Transverse colon (tissue), 4 donors: ENCODE results near the gene PAQR9. TPM values are rescaled to one million over a fixed set of nuclear protein-coding genes. Genes with fewer than 3 reads are reported as not detected.

Source experiments
- DNase-seq: peaks from one replicate; pipeline ENCODE4 v3.0.0-alpha.2; 2019
- H3K27ac ChIP-seq, 4 donors: fragments of 200-600 bp; sonication (generic); 2 replicates each; pipeline ENCODE4 v1.5.1; 2016 to 2018; ENCODE audit warnings: inconsistent platforms in 4 of 4
- H3K27me3 ChIP-seq: fragments of 200-600 bp; sonication (generic); 2 replicates; pipeline ENCODE4 v1.5.1; 2017; ENCODE audit warnings: inconsistent platforms
- H3K36me3 ChIP-seq, 4 donors: fragments of 200-600 bp; sonication (generic); 2 replicates each; pipeline ENCODE4 v1.5.1; 2017 to 2019; ENCODE audit warnings: inconsistent platforms in 4 of 4
- H3K4me1 ChIP-seq, 4 donors: fragments of 200-600 bp; sonication (generic); 2 replicates each; pipeline ENCODE4 v1.5.1; 2017 to 2020; ENCODE audit warnings: inconsistent platforms in 4 of 4
- H3K4me3 ChIP-seq, 4 donors: fragments of 200-600 bp; sonication (generic); 1 replicate in 1 of 4; 2 replicates in 3 of 4; pipeline versions ENCODE4 v1.5.1 to v1.6.1; 2017 to 2019; ENCODE audit warnings: inconsistent platforms in 4 of 4
- H3K9me3 ChIP-seq, 2 donors: fragments of 200-600 bp; sonication (generic); 2 replicates each; pipeline ENCODE4 v1.5.1; 2017 to 2019; ENCODE audit warnings: inconsistent platforms in 2 of 2
- EP300 ChIP-seq: sonication (generic); formaldehyde crosslinking; IDR thresholded peaks from one replicate; pipeline ENCODE4 v1.6.1; 2017; ENCODE audit warnings: antibody characterized with exemption, low read depth
- POLR2A ChIP-seq: fragments of 450-650 bp; IDR thresholded peaks from one replicate; pipeline ENCODE4 v1.6.1; 2016; ENCODE audit warnings: antibody characterized with exemption, mild to moderate bottlenecking, moderate library complexity
- POLR2AphosphoS5 ChIP-seq, 3 donors: sonication (generic); formaldehyde crosslinking; IDR thresholded peaks; one replicate each; pipeline ENCODE4 v1.6.1; 2016; ENCODE audit warnings: antibody characterized with exemption in 3 of 3
- WGBS, 2 donors: methylation state at CpG; one replicate each; pipeline ENCODE4 v1.1.5; 2018; ENCODE audit warnings: low coverage in 1 of 2; 5-methylcytosine and 5-hydroxymethylcytosine counted together
- in situ Hi-C, 4 donors: fragments of 200-750 bp; cut with MboI; loops; one replicate each; pipeline versions ENCODE4 v1.15.0 to v1.15.1; 2017; ENCODE audit warnings: low sequenced_read_pairs in 3 of 4, low pct_ligation_motif_present in 1 of 4, low pct_unique_long_range_greater_than_20kb in 1 of 4
- intact Hi-C: fragments of 100-400 bp; cut with DNase I; formaldehyde crosslinking; loops from one replicate; pipeline ENCODE4 v1.15.1; 2023; ENCODE audit warnings: low total_unique reads
- total RNA-seq, 4 donors: library from RNA; depleted of rRNA; stranded (reverse); fragments of >200 nt; gene quantifications; one replicate each; pipeline ENCODE4 v1.1.0, GENCODE V29; 2016
- TF ChIP-seq, protein P1 (sequence below), 5 experiments: fragments of 200-600 bp in 3 of 5; fragments of 450-650 bp in 2 of 5; sonication (generic) in 3 of 5; IDR thresholded peaks; 1 replicate in 2 of 5; 2 replicates in 3 of 5; pipeline ENCODE4 v1.5.1; 2016 to 2017; ENCODE audit warnings: antibody characterized with exemption in 5 of 5, inconsistent platforms in 3 of 5, mild to moderate bottlenecking in 2 of 5, moderate library complexity in 1 of 5

Gene PAQR9
- total RNA-seq, 4 donors from 2014 or later = not detected

- Histone ChIP-seq H3K4me3 (no peak overlapping the region), H3K27ac (no peak overlapping the region), H3K4me1 (peaks cover 0 to 5% (median 0%) of the 10 kb centered on the region in 4 donors), H3K36me3 (no peaks in the 10 kb centered on the region), H3K9me3 (no peaks in the 10 kb centered on the region), H3K27me3 (peaks cover 47% of the 10 kb centered on the region)
- DNase-seq = no peak
- 78 to 83% methylated on average over 1 of the region's 1 CpG for WGBS, 2 donors
- in situ Hi-C loops (no loop called here), intact Hi-C loops (no loop called here)
- no peak for TF ChIP-seq POLR2A
Observed at GRCh38 chr3:142950972-142951371, 12.5 kb downstream of the PAQR9 start.

DNA sequence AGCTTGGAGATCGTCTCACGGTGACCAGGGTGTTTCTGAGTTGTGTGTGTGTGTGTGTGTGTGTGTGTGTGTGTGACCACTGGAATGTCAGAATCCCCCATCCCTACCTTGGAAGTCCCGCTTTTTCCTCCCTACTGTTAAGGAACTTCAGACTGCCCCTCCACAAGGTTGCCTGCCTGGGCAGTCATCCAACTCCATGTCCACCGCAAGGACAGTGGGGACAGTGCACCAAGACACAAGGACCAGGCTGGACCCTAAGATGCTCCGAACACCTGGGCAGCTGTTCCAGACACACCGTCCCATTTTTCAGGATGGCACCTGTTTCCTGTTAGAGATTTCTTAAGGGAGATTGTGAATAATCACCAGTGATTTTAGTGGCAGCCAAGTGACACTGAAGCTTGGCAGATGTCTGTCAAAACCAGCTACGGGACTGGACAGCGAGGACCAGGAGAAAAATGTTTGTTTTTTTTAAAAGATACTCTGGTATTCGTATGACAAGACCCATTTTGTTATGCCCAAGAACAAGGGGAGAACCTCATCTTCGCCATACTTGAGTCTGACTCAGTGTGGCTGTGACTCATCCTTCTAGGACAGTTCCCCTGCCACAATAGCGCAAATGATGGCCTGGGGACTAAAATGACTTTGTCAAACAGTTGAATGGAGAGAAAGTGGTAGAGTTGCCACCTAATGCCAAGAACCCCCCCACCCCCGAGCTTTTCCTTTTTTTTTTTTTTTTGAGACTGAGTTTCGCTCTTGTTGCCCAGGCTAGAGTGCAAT, 15.5 kb downstream of the PAQR9 start:
- in situ Hi-C loops = no loop called here
- 79 to 80% methylated on average over 6 to 13 of the region's 13 CpGs for WGBS, 2 donors
- H3K27ac ChIP-seq = no peak overlapping the region

GRCh38 chr3:142947352-142947751, 16.1 kb downstream of the PAQR9 start:
- no peaks in the 10 kb centered on the region for H3K9me3 ChIP-seq
- H3K4me1 ChIP-seq = peaks cover 0 to 5% (median 0%) of the 10 kb centered on the region in 4 donors
- H3K27ac ChIP-seq = no peak overlapping the region
- in situ Hi-C loops = no loop called here
- H3K36me3 ChIP-seq = no peaks in the 10 kb centered on the region
- DNase-seq = no peak
- 68% methylated on average over 28 of the region's 35 CpGs; no CpG with 5 or more reads in 1 of the 2 donors for WGBS, 2 donors
- no peak overlapping the region for H3K4me3 ChIP-seq
- intact Hi-C loops = no loop called here
- H3K27me3 ChIP-seq = peaks cover 48% of the 10 kb centered on the region
- TF ChIP-seq POLR2AphosphoS5 (IDR thresholded peaks at IDR 0.05) (no peak), POLR2A (no peak), EP300 (no peak)
- TF ChIP-seq, protein P1, sequence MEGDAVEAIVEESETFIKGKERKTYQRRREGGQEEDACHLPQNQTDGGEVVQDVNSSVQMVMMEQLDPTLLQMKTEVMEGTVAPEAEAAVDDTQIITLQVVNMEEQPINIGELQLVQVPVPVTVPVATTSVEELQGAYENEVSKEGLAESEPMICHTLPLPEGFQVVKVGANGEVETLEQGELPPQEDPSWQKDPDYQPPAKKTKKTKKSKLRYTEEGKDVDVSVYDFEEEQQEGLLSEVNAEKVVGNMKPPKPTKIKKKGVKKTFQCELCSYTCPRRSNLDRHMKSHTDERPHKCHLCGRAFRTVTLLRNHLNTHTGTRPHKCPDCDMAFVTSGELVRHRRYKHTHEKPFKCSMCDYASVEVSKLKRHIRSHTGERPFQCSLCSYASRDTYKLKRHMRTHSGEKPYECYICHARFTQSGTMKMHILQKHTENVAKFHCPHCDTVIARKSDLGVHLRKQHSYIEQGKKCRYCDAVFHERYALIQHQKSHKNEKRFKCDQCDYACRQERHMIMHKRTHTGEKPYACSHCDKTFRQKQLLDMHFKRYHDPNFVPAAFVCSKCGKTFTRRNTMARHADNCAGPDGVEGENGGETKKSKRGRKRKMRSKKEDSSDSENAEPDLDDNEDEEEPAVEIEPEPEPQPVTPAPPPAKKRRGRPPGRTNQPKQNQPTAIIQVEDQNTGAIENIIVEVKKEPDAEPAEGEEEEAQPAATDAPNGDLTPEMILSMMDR (IDR thresholded peaks at IDR 0.05) = no peak

More for the DNA sequence above, 15.5 kb downstream of the PAQR9 start:
- DNase-seq = no peak
- intact Hi-C loops = no loop called here
- peaks cover 48% of the 10 kb centered on the region for H3K27me3 ChIP-seq
- TF ChIP-seq, protein P1 (IDR thresholded peaks at IDR 0.05) = no peak
- TF ChIP-seq EP300 (no peak), POLR2A (no peak), POLR2AphosphoS5 (IDR thresholded peaks at IDR 0.05) (no peak)
- peaks cover 0 to 5% (median 0%) of the 10 kb centered on the region in 4 donors for H3K4me1 ChIP-seq
- H3K4me3 ChIP-seq = no peak overlapping the region
- no peaks in the 10 kb centered on the region for H3K9me3 ChIP-seq
- H3K36me3 ChIP-seq = no peaks in the 10 kb centered on the region

DNA sequence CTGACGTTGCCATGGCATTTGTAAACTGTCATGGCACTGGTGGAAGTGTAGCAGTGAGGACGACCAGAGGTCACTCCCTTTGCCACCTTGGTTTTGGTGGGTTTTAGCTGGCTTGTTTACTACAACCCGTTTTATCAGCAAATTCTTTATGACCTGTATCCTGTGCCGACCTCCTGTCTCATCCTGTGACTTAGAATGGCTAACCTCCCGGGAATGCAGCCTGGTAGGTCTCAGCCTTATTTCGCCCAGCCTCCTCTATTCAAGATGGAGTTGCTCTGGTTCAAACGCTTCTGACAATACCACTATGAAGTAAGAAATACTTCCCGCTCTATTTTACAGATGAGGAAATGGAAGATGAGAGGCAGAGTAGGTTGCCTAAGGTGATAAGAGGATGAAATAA, 16.6 kb downstream of the PAQR9 start:
- no peak for DNase-seq
- Histone ChIP-seq H3K9me3 (no peaks in the 10 kb centered on the region), H3K27me3 (peaks cover 48% of the 10 kb centered on the region), H3K27ac (no peak overlapping the region), H3K36me3 (no peaks in the 10 kb centered on the region), H3K4me3 (no peak overlapping the region), H3K4me1 (peaks cover 0 to 5% (median 0%) of the 10 kb centered on the region in 4 donors)
- TF ChIP-seq POLR2A = no peak
- no peak for TF ChIP-seq EP300
- TF ChIP-seq, protein P1 (IDR thresholded peaks at IDR 0.05) = no peak
- no peak for TF ChIP-seq POLR2AphosphoS5 (IDR thresholded peaks at IDR 0.05)
- in situ Hi-C loops = no loop called here
- intact Hi-C loops = no loop called here
- WGBS, 2 donors = 45 to 77% methylated on average over 8 of the region's 8 CpGs
